A375 (cell line): ENCODE results near the gene LAMA2. TPM values are rescaled to one million over a fixed set of nuclear protein-coding genes. Genes with fewer than 3 reads are reported as not detected.

Experiments
- small RNA-seq: library from RNA; depleted of rRNA; stranded (forward); fragments of <200 nt; gene quantifications from one replicate; pipeline ENCODE3, GENCODE V24; 2014
- total RNA-seq: library from RNA; depleted of rRNA; stranded (reverse); fragments of >200 nt; shearing (Covaris generic); gene quantifications from 2 replicates; pipeline ENCODE4 v1.2.3, GENCODE V29; 2014; rRNA removed

Gene LAMA2
- 2.0 and 2.6 TPM in 2 replicates for total RNA-seq

GRCh38 chr6:128882991-128883611 lies at the start of gene LAMA2:
TSS of gene LAMA2 (plus strand) at chr6:128883138. CDS start at chr6:128883246, 108 bp downstream.

Small RNAs within 50 kb of the gene (small RNA-seq; reads per million reads assigned to genes)
- not detected for gene RNU6-861P
